ENCODE data around the gene RRP36.

RRP36 gene

GRCh38 chr6:43074847-43075669, 53.6 kb downstream of the RRP36 start:
- DNase-seq, result no peak

GRCh38 chr6:43075670-43076463, 54.4 kb downstream of the RRP36 start, which contains the start of gene PTK7:
TSS of gene PTK7 (plus strand) at chr6:43076314. CDS start at chr6:43076489, 175 bp downstream.
- no peak for DNase-seq

GRCh38 chr6:43076464-43077332, 55.3 kb downstream of the RRP36 start:
- no peak for DNase-seq

- DNase-seq, result no peak
Observed at GRCh38 chr6:43077333-43077809, 55.9 kb downstream of the RRP36 start.

- DNase-seq, result no peak
Observed at GRCh38 chr6:43077981-43078511, 56.6 kb downstream of the RRP36 start.

- DNase-seq, result no peak
Observed at GRCh38 chr6:43078691-43079090, 57.3 kb downstream of the RRP36 start.

All from SIG-M5 (cell line).